T-helper 2 cell treated with Interferon-gamma antibody and Interleukin-4, amounts not matched to agents 100 ng/mL and 5 ng/mL, for 36 hours (primary cell): ENCODE results near the gene BAMBI. TPM values are rescaled to one million over a fixed set of nuclear protein-coding genes. Genes with fewer than 3 reads are reported as not detected.

Experiments
- total RNA-seq: library from RNA; stranded (reverse); gene quantifications from 2 replicates; pipeline ENCODE4 v1.2.3, GENCODE V29; 2022

Gene BAMBI
- total RNA-seq, 1 donor from 2014 or later = 0.09 TPM

Other genes starting within 250 kb of the BAMBI start
- gene WAC, start 144.4 kb upstream of the BAMBI start, total RNA-seq = 135 and 136 TPM in 2 replicates